NT2/D1 (cell line): ENCODE measurements around the gene NTRK2.

Experiments used
- DNase-seq: peaks from one replicate; pipeline ENCODE4 v3.0.0-alpha.2; 2011; ENCODE audit warnings: low read depth, low spot score
- H3K27me3 ChIP-seq: 2 replicates; pipeline ENCODE4 v1.6.0; 2011; ENCODE audit warnings: mild to moderate bottlenecking; ENCODE audit not compliant: insufficient read length, insufficient read depth
- H3K36me3 ChIP-seq: 2 replicates; pipeline ENCODE4 v1.6.1; 2011; ENCODE audit warnings: mild to moderate bottlenecking, low read length, mixed read lengths; ENCODE audit not compliant: insufficient read depth, insufficient read length
- H3K4me1 ChIP-seq: 2 replicates; pipeline ENCODE4 v1.5.1; 2011; ENCODE audit not compliant: insufficient read depth, insufficient read length
- H3K4me3 ChIP-seq: 2 replicates; pipeline ENCODE4 v1.5.1; 2011; ENCODE audit warnings: low read depth; ENCODE audit not compliant: insufficient read length
- H3K9ac ChIP-seq: 2 replicates; pipeline ENCODE4 v1.6.0; 2011; ENCODE audit warnings: low read depth; ENCODE audit not compliant: insufficient read length
- H3K9me3 ChIP-seq: 2 replicates; pipeline ENCODE4 v1.5.1; 2011; ENCODE audit warnings: mild to moderate bottlenecking, low read length; ENCODE audit not compliant: insufficient read depth
- SUZ12 ChIP-seq: IDR thresholded peaks from 2 replicates; pipeline ENCODE4 v1.6.1; 2011; ENCODE audit not compliant: insufficient read length, insufficient read depth; ENCODE audit errors: extremely low read depth
- YY1 ChIP-seq: IDR thresholded peaks from 2 replicates; pipeline ENCODE4 v1.6.1; 2011; ENCODE audit not compliant: insufficient read length, insufficient read depth
- ZNF274 ChIP-seq: IDR thresholded peaks from 2 replicates; pipeline ENCODE4 v1.6.1; 2011; ENCODE audit warnings: mild to moderate bottlenecking, low read depth, low read length

The NTRK2 gene

DNA sequence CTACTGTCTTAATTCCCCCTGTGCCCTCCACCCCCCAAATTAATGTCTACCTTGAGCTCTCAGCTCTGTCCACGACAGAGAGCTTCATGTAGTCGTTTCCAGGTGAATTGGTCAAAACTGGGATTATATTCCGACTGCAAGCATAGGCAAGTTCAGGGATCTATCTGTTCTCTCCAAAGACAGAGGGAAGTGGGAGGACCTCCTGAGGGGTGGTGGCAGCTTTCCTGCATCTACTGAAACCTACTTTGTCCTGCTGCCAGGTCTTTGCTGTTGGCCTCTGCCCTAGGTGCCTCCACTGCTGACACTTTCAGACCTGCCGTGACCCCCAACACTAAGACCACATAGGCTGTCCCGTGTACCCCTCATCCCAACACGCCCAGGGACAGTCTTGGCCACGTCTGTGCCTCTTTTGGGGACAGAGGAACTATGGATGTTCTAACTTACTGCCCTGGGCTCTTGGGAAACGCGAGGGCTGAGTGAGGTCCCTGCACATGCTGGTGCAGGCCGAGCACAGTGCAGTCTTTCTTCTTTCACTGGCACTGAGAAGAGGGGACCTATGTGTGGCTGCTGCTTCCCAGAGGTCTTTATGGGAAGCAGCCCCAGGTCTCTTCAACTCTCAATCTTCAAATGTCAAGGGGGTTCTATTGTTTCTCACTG, 125.6 kb downstream of the NTRK2 start:
- DNase-seq = no peak
- H3K36me3 ChIP-seq = no peaks in the 10 kb centered on the region
- H3K9ac ChIP-seq = no peak overlapping the region
- H3K9me3 ChIP-seq = no peaks in the 10 kb centered on the region
- H3K4me1 ChIP-seq = no peaks in the 10 kb centered on the region
- no peak overlapping the region for H3K4me3 ChIP-seq
- no peak for TF ChIP-seq ZNF274
- no peak for TF ChIP-seq YY1
- no peak for TF ChIP-seq SUZ12
- H3K27me3 ChIP-seq = no peaks in the 10 kb centered on the region

DNA sequence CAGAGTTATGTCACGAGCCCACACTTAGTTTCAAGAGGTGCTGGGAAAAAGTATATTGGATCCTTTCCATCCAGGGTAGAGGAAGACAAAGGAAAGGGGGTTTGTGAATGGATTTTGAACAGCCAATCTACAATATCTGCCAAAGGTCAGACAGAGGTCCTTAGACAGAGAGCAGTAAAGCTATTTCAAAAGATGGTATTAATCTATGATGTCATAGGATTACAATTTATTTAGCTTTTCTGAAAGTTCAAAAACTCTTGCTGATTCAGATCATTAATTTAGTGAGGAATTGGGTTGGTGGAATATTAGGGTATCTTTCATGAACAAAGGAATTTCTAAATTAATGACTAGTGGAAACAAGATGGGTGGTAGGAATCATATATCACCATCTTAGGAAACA, 126.9 kb downstream of the NTRK2 start:
- Histone ChIP-seq H3K27me3 (no peaks in the 10 kb centered on the region), H3K36me3 (no peaks in the 10 kb centered on the region), H3K4me1 (no peaks in the 10 kb centered on the region), H3K9me3 (no peaks in the 10 kb centered on the region), H3K9ac (no peak overlapping the region), H3K4me3 (no peak overlapping the region)
- no peak for TF ChIP-seq YY1
- no peak for DNase-seq

DNA sequence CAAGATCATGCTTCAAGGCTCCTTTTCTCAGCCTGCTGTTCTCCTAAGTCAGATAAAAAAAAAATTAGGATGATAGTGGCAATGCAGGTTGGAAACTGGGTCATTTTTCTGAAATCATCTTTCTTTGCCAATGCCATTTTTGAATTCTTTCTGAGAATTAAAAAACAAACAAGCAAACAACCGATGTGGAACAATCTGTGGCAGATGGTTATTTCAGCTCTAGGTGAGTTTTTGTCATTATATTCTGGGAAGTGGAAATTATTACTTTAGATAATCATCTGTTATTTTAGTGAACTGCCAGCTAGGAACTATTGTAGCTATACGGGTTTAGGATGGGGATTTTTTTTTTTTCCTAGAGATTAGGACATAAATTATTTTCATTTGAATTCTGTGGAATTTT, 129.7 kb downstream of the NTRK2 start:
- DNase-seq = no peak
- H3K9ac ChIP-seq = no peak overlapping the region
- H3K9me3 ChIP-seq = no peaks in the 10 kb centered on the region
- H3K36me3 ChIP-seq = no peaks in the 10 kb centered on the region
- no peaks in the 10 kb centered on the region for H3K27me3 ChIP-seq
- TF ChIP-seq SUZ12 (no peak), YY1 (no peak), ZNF274 (no peak)
- H3K4me1 ChIP-seq = no peaks in the 10 kb centered on the region
- no peak overlapping the region for H3K4me3 ChIP-seq

DNA sequence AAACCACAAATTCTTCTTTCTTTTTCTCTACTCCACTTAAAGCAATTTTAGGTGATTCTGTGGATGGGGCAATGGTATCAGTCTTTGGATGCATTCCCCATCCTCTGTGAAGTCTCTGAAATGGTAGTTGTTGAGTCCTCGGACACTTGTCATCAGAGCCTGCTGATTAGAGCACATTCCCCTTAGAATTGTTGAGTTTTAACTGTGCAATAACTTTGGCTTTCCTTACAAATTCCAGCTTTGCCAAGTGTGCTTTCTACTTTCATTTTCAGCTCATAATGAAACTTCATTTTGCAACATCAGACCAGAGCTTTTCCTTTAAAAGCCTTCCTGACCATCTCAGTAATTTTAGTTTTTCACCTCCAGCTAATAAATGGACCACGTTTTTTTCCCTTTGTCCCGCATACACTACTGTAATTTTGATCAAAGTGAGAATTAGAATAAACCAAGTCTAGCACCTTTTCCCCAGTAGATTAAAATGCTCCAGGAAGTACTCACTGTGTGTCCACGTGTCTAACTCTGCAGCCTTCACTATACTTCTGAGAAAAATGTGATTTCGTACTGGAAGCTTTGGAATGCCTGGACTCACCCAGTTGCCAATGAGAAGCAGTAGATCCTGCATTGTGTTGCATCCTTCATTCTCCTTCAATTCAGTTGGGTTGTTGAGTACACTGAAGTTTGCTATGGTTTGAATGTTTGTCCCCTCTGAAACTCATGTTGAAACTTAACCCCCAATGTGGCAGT, 135.6 kb downstream of the NTRK2 start:
- no peaks in the 10 kb centered on the region for H3K4me1 ChIP-seq
- no peaks in the 10 kb centered on the region for H3K36me3 ChIP-seq
- no peaks in the 10 kb centered on the region for H3K9me3 ChIP-seq
- H3K9ac ChIP-seq = no peak overlapping the region
- no peak for DNase-seq
- no peaks in the 10 kb centered on the region for H3K27me3 ChIP-seq
- no peak for TF ChIP-seq YY1
- no peak overlapping the region for H3K4me3 ChIP-seq

DNA sequence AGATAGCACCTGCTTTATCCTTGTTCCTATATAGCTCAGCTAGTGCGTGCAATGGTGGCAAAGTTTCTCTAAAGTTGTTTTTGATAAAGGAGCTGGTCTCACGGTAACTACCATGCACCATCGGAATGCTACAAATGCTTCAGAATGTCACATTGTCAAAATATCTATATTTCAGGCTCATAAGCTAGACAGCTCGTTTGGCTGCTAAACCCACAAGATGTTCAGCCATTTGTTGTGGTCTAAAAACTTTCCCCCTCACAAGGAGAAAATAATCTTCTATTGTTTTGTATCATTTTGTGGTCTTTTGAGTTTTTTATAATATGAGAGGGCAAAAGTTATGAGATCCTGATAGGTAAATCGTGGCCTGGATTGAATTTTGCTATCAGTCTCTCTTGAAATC, 137.9 kb downstream of the NTRK2 start:
- Histone ChIP-seq H3K9me3 (no peaks in the 10 kb centered on the region), H3K27me3 (no peaks in the 10 kb centered on the region), H3K36me3 (no peaks in the 10 kb centered on the region), H3K4me1 (peaks cover 3% of the 10 kb centered on the region), H3K9ac (no peak overlapping the region), H3K4me3 (no peak overlapping the region)
- DNase-seq = no peak
- TF ChIP-seq YY1 (no peak), ZNF274 (no peak), SUZ12 (no peak)

DNA sequence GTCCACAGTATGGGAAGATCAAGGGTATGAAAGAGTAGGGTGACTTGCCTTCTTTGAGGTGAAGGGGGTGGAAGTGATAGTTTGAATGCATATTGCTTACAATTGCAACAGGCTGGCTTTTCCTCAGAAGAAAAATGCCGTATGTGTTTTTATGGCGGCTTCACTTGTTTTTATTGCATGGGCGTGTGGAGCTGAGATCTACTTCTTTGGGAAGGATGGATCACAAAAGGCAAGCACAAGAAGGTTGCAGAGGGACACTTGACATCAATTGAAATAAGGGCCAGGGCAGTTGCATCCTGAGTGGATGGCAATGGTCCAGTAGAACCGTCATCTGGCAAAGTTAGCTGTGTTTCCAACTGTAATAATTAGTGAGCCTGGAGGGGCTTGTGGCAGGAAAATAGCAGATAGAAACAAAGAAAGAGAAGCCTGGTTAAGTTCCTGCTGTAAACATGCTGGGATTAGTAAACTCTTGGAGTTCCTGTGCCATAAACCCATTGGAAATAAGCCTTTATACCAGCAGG, 138.4 kb downstream of the NTRK2 start:
- Histone ChIP-seq H3K9ac (no peak overlapping the region), H3K4me3 (no peak overlapping the region), H3K27me3 (no peaks in the 10 kb centered on the region), H3K4me1 (peaks cover 3% of the 10 kb centered on the region), H3K36me3 (no peaks in the 10 kb centered on the region), H3K9me3 (no peaks in the 10 kb centered on the region)
- TF ChIP-seq ZNF274 (no peak), SUZ12 (no peak), YY1 (no peak)
- DNase-seq = no peak

DNA sequence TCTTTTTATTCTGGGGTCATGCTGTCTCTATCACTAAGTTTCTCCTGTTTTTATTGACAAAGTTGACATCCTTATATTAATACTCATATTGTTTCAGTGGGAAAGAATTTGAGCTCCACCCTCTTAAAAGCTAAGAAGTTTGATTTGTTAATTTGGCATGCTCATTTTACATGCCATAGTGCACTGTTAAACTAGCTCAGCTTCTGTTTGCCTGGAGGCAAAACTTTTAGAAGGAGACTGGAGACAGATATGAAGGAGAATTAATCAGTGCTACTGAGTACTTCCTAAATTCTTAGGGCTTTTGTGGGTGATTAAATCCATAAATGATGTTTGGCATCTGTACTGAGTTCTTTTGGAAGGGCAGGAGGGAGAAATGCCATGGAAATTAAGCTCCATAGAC, 138.9 kb downstream of the NTRK2 start:
- Histone ChIP-seq H3K9me3 (no peaks in the 10 kb centered on the region), H3K4me3 (no peak overlapping the region), H3K27me3 (no peaks in the 10 kb centered on the region), H3K36me3 (no peaks in the 10 kb centered on the region), H3K9ac (no peak overlapping the region), H3K4me1 (peaks cover 3% of the 10 kb centered on the region)
- DNase-seq = no peak
- TF ChIP-seq ZNF274 = no peak
- no peak for TF ChIP-seq SUZ12
- TF ChIP-seq YY1 = no peak
